Measurements from ENCODE around the gene NPIPA1.
"Not testable (repeated sequence)": the region's sequence is repeated elsewhere in the genome, so short reads cannot be mapped to it uniquely, and the experiment has no call there.

NPIPA1 gene

GRCh38 chr16:14978908-14979307 is 41.7 kb downstream of the NPIPA1 start:
- not testable (repeated sequence) for DNase-seq

GRCh38 chr16:14981234-14981633 is 44.0 kb downstream of the NPIPA1 start:
- not testable (repeated sequence) for DNase-seq

GRCh38 chr16:14982521-14982920 is 45.3 kb downstream of the NPIPA1 start:
- not testable (repeated sequence) for DNase-seq

GRCh38 chr16:14988092-14988491 is 50.8 kb downstream of the NPIPA1 start:
- not testable (repeated sequence) for DNase-seq

- not testable (repeated sequence) for DNase-seq
These were observed 51.5 kb downstream of the NPIPA1 start for GRCh38 chr16:14988661-14989191.

GRCh38 chr16:14989291-14990281 is 52.3 kb downstream of the NPIPA1 start:
- not testable (repeated sequence) for DNase-seq

- DNase-seq: not testable (repeated sequence)
These were observed 56.3 kb downstream of the NPIPA1 start for GRCh38 chr16:14993277-14994151.

- not testable (repeated sequence) for DNase-seq
These were observed 59.5 kb downstream of the NPIPA1 start for GRCh38 chr16:14996702-14997101.

GRCh38 chr16:14998300-14998699 is 61.1 kb downstream of the NPIPA1 start:
- DNase-seq: not testable (repeated sequence)

- not testable (repeated sequence) for DNase-seq
These were observed 62.6 kb downstream of the NPIPA1 start for GRCh38 chr16:14999845-15000244.

Data from NCI-H2107 (cell line).